Measurements from ENCODE around the gene IQCN.

DNA sequence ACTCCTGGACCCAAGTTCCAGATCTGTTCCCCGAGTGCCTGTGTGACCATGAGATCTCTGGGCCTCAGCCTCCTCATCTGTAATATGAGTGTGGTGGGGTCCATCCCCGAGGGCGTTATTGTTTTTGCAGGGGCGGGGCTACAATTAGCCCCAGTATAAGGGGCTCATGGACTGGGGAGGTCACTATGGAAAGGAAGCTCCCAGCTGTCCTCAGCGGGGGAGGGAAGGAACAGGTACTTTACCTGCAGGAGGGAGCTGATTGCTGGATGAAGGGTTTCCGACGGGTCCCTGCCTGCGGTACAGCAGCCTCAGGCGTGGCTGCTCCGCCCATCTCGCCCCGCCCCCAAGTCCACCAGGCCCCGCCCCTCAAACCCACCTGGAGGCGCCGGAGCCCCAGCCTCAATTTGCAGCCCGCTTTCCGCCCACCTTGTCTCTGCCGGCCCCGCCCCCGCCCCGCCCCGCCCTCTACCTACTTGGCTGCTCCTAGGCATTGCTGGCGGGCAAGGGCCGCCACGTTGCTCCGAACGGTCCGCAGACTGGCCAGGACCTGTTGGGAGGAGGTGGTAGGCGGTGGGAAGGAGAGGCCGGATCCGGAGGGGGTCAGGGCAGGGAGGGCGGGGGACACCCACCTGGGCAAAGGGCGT lies 53.5 kb downstream of the IQCN start:
- TF ChIP-seq, protein P1, sequence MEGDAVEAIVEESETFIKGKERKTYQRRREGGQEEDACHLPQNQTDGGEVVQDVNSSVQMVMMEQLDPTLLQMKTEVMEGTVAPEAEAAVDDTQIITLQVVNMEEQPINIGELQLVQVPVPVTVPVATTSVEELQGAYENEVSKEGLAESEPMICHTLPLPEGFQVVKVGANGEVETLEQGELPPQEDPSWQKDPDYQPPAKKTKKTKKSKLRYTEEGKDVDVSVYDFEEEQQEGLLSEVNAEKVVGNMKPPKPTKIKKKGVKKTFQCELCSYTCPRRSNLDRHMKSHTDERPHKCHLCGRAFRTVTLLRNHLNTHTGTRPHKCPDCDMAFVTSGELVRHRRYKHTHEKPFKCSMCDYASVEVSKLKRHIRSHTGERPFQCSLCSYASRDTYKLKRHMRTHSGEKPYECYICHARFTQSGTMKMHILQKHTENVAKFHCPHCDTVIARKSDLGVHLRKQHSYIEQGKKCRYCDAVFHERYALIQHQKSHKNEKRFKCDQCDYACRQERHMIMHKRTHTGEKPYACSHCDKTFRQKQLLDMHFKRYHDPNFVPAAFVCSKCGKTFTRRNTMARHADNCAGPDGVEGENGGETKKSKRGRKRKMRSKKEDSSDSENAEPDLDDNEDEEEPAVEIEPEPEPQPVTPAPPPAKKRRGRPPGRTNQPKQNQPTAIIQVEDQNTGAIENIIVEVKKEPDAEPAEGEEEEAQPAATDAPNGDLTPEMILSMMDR (IDR thresholded peaks at IDR 0.05) = no peak
- no peak for TF ChIP-seq EZH2 (IDR thresholded peaks at IDR 0.05; ENCODE audit: borderline replicate concordance, insufficient read depth, low read depth, low read length, poor library complexity, severe bottlenecking)
